Measurements from ENCODE around the gene FBLIM1. TPM values are rescaled to one million over a fixed set of nuclear protein-coding genes. Genes with fewer than 3 reads are reported as not detected.
A peak's percentile ranks its signal among the peaks of the same experiment; 100 is the strongest.

Gene FBLIM1
- total RNA-seq (2021; ENCODE audit: unreplicated experiment) (6.0 TPM), Bru-seq, nascent RNA (percentile 37 among the genes with signal in this experiment), BruChase-seq, experiment 1, labeled RNA remaining after a 6-hour chase (percentile 35 among the genes with signal in this experiment), BruChase-seq, experiment 2, labeled RNA remaining after a 2-hour chase (percentile 39 among the genes with signal in this experiment)
- 8.7 and 9.7 TPM in 2 replicates for polyA plus RNA-seq (2012)
- long read RNA-seq, partial matches to known transcripts: 2 of 6 reads
- long read RNA-seq, other reads (novel, unspliced or antisense): 4 of 6 reads

- no peak within 1 kb of the TSS for H2AFZ ChIP-seq (ENCODE audit: low read depth, low read length, poor library complexity, severe bottlenecking)
- TF ChIP-seq RAD21 (IDR thresholded peaks at IDR 0.05; ENCODE audit: low read depth): no peak
- no peak for TF ChIP-seq SRF (IDR thresholded peaks at IDR 0.05; ENCODE audit: low read depth)
- no peak for TF ChIP-seq SIN3A (IDR thresholded peaks at IDR 0.05; ENCODE audit: low read depth)
- TF ChIP-seq SP1 (IDR thresholded peaks at IDR 0.05; ENCODE audit: low read depth): no peak
- no peak for TF ChIP-seq ZBTB33 (IDR thresholded peaks at IDR 0.05; ENCODE audit: extremely low read depth, insufficient replicate concordance, low read length)
- ChIA-PET POLR2A (no interaction called here), CTCF (no interaction called here), RAD21 (ENCODE audit: low non-redundant PET in 1 of 2, low total read pairs in 2 of 2, uncharacterized antibody in 2 of 2, unreplicated experiment in 2 of 2) (no interaction called here)
- intact Hi-C loops (cut with micrococcal nuclease): no loop called here
- no TSS peak for BruUV-seq (replicated peaks)
- no peak within 1 kb of the TSS for H3K9ac ChIP-seq (ENCODE audit: low read length)
- no peaks in the 10 kb centered on the region for H3K9me2 ChIP-seq (ENCODE audit: insufficient read depth)
- H3K27me3 ChIP-seq (ENCODE audit: insufficient read depth, low read length): no peaks in the 10 kb centered on the region
- no peaks in the 10 kb centered on the region for H4K20me1 ChIP-seq (ENCODE audit: insufficient read depth)
- no peak within 1 kb of the TSS for H3K4me2 ChIP-seq (ENCODE audit: low read length)
- DNase-seq (ENCODE audit: low read depth, low spot score) (no peak), ATAC-seq (no peak)
- H3K4me1 ChIP-seq (ENCODE audit: control insufficient read depth in 1 of 2, insufficient read depth in 2 of 2, low read length in 2 of 2): peaks cover 5 to 31% of the 10 kb centered on the region in 2 experiments; a peak in 3 of 4 replicates
- H3K4me3 ChIP-seq (replicated peaks in 1 of 2; ENCODE audit: low read depth in 1 of 2, low read length in 2 of 2): no peak within 1 kb of the TSS
- no peak within 1 kb of the TSS for H3K27ac ChIP-seq (ENCODE audit: low read depth, low read length)
- no peaks in the 10 kb centered on the region for H3K9me3 ChIP-seq (ENCODE audit: control insufficient read depth in 1 of 2, insufficient read depth in 1 of 2, low read depth in 1 of 2, low read length in 2 of 2)
- H3K36me3 ChIP-seq (ENCODE audit: control insufficient read depth in 1 of 2, insufficient read depth in 2 of 2, low read length in 2 of 2): no peaks in the 10 kb centered on the region
- H3K79me2 ChIP-seq (ENCODE audit: insufficient read depth, low read length): no peaks in the 10 kb centered on the region
These were observed at the start of gene FBLIM1 for GRCh38 chr1:15758343-15758931. Gene FBLIM1, plus strand, starts transcription at chr1:15758795. Its CDS starts 6,189 bp downstream, at chr1:15764984.

- Histone ChIP-seq H3K27me3 (ENCODE audit: insufficient read depth, low read length) (no peaks in the 10 kb centered on the region), H3K79me2 (ENCODE audit: insufficient read depth, low read length) (peaks cover 10% of the 10 kb centered on the region; the same call in 1 of the 2 replicates), H2AFZ (ENCODE audit: low read depth, low read length, poor library complexity, severe bottlenecking) (no peak overlapping the region), H3K4me1 (ENCODE audit: control insufficient read depth in 1 of 2, insufficient read depth in 2 of 2, low read length in 2 of 2) (no peaks in the 10 kb centered on the region), H3K4me3 (replicated peaks in 1 of 2; ENCODE audit: low read depth in 1 of 2, low read length in 2 of 2) (no peak overlapping the region), H3K9ac (ENCODE audit: low read length) (no peak overlapping the region), H4K20me1 (ENCODE audit: insufficient read depth) (no peaks in the 10 kb centered on the region), H3K9me3 (ENCODE audit: control insufficient read depth in 1 of 2, insufficient read depth in 1 of 2, low read depth in 1 of 2, low read length in 2 of 2) (no peaks in the 10 kb centered on the region), H3K4me2 (ENCODE audit: low read length) (no peak overlapping the region), H3K9me2 (ENCODE audit: insufficient read depth) (no peaks in the 10 kb centered on the region), H3K27ac (ENCODE audit: low read depth, low read length) (no peak overlapping the region), H3K36me3 (ENCODE audit: control insufficient read depth in 1 of 2, insufficient read depth in 2 of 2, low read length in 2 of 2) (no peaks in the 10 kb centered on the region)
- ChIA-PET RAD21 (ENCODE audit: low non-redundant PET in 1 of 2, low total read pairs in 2 of 2, uncharacterized antibody in 2 of 2, unreplicated experiment in 2 of 2) (no interaction called here), POLR2A (no interaction called here), CTCF (no interaction called here)
- ATAC-seq (no peak), DNase-seq (ENCODE audit: low read depth, low spot score) (no peak)
- BruUV-seq (replicated peaks): no TSS peak
- intact Hi-C loops (cut with micrococcal nuclease): no loop called here
- no peak for TF ChIP-seq CTCF (IDR thresholded peaks at IDR 0.05 in 2 of 3, conservative IDR thresholded peaks at IDR 0.05 in 1 of 3; ENCODE audit: borderline replicate concordance in 1 of 3, insufficient read depth in 1 of 3, low read depth in 2 of 3, low read length in 2 of 3)
- no peak for TF ChIP-seq TCF7L2 (IDR thresholded peaks at IDR 0.05; ENCODE audit: borderline replicate concordance, extremely low read depth, insufficient read depth, insufficient read length)
- TF ChIP-seq SP1 (IDR thresholded peaks at IDR 0.05; ENCODE audit: low read depth): no peak
- no peak for TF ChIP-seq RAD21 (IDR thresholded peaks at IDR 0.05; ENCODE audit: low read depth)
- TF ChIP-seq FOSL1 (IDR thresholded peaks at IDR 0.05; ENCODE audit: low read depth): no peak
- TF ChIP-seq SRF (IDR thresholded peaks at IDR 0.05; ENCODE audit: low read depth): no peak
- TF ChIP-seq MAX (IDR thresholded peaks at IDR 0.05): no peak
- TF ChIP-seq EZH2phosphoT487 (IDR thresholded peaks at IDR 0.05; ENCODE audit: borderline replicate concordance): no peak
- TF ChIP-seq CBX3 (IDR thresholded peaks at IDR 0.05; ENCODE audit: low read depth): no peak
- TF ChIP-seq ZBTB33 (IDR thresholded peaks at IDR 0.05; ENCODE audit: extremely low read depth, insufficient replicate concordance, low read length): no peak
- no peak for TF ChIP-seq SIN3A (IDR thresholded peaks at IDR 0.05; ENCODE audit: low read depth)
These were observed 49.4 kb upstream of the FBLIM1 start for GRCh38 chr1:15709226-15709625.

Measured in HCT116 (cell line).